ENCODE results near the gene CTSZ. TPM values are rescaled to one million over a fixed set of nuclear protein-coding genes. Genes with fewer than 3 reads are reported as not detected.
A peak's percentile ranks its signal among the peaks of the same experiment; 100 is the strongest.

Gene CTSZ
- total and polyA plus RNA-seq, 7 donors: 93.9 to 312 (median 127) TPM

DNA sequence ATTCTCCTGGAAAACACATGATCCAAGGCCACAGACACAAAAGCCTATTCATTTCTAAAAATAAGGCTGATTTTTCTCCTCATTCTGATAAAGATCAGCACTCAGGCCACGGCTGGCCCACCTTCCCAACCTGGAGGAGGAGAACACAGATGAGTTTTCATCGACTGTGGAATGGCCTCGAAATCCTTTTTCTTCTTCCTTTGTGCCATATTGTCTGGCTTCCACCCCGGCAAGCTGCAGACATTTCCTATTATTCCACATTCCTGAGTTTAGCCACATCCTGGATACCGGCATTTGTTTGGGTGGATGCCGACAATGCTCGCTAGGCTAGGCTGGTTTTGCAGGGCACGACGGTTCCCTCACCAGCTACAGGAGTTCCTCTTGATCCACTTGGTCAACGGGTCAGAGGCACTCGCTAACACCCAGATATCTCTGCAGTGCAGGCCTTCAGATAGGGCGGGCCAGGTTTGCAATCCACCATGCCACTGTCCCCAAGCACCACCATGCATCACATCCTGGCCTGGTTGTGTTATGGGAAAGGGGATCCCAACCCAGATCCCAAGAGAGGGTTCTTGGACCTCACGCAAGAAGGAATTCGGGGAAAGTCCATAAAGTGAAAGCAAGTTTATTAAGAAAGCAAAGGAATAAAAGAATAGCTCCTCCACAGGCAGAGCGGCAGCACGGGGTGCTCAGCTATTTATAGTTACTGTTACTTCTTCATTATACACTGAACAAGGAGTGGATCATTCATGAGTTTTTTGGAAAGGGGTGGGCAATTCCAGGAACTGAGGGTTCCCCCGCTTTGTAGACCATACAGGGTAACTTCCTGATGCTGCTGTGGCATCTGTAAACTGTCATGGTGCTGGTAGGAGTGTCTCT is 4.2 kb upstream of the CTSZ start:
- intact Hi-C loops (cut with DNase I): no loop called here
- Histone ChIP-seq H3K4me1 (peaks cover 0 to 15% (median 8%) of the 10 kb centered on the region in 4 donors), H3K9me3 (no peaks in the 10 kb centered on the region), H3K4me3 (no peak overlapping the region), H3K36me3 (no peaks in the 10 kb centered on the region), H3K27ac (peak overlapping the region in 3 of 4 donors; percentile 7 to 46 (median 42)), H3K27me3 (no peaks in the 10 kb centered on the region)
- WGBS, 2 donors: 76 to 84% methylated on average over 17 of the region's 17 CpGs
- TF ChIP-seq POLR2AphosphoS5 (IDR thresholded peaks at IDR 0.05): no peak
- TF ChIP-seq, protein P1, sequence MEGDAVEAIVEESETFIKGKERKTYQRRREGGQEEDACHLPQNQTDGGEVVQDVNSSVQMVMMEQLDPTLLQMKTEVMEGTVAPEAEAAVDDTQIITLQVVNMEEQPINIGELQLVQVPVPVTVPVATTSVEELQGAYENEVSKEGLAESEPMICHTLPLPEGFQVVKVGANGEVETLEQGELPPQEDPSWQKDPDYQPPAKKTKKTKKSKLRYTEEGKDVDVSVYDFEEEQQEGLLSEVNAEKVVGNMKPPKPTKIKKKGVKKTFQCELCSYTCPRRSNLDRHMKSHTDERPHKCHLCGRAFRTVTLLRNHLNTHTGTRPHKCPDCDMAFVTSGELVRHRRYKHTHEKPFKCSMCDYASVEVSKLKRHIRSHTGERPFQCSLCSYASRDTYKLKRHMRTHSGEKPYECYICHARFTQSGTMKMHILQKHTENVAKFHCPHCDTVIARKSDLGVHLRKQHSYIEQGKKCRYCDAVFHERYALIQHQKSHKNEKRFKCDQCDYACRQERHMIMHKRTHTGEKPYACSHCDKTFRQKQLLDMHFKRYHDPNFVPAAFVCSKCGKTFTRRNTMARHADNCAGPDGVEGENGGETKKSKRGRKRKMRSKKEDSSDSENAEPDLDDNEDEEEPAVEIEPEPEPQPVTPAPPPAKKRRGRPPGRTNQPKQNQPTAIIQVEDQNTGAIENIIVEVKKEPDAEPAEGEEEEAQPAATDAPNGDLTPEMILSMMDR (IDR thresholded peaks at IDR 0.05): no peak
- TF ChIP-seq POLR2A (IDR thresholded peaks at IDR 0.05): no peak
- no peak for TF ChIP-seq EP300 (IDR thresholded peaks at IDR 0.05)
- peak; percentile 65 for DNase-seq

DNA sequence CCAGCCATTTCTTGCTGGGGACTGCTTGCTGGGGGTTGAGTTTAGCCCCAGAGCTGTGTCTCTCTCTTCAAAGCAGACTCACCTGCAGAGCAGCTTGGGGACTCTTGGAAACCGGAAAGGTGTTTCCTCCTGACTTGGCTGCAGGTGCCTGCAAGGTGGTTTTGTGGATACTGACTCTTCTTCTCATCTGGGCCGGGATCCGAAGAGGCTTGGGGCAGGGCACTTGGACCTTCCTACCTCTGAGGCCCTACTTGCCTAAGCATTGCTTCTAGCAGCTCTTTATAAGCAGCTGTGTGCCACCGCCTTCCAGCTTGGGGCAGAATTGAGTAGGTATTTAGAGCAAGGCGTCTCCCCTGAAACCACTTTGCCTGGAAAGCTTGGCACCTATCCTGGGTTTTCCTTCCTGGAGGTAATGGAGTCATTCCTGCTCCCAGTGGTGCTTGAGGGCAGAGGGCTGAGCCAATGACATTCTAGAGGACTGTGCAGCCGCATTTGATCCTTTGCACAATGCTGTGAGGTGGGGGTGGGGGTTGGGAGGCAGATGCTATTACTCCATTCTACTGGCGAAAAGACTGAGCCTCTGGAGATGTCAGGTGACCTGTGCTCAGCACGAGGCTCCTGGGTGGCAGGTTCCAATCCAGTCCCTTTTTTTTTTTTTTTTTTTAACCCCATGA is 3.4 kb upstream of the CTSZ start:
- intact Hi-C loops (cut with DNase I): no loop called here
- no peaks in the 10 kb centered on the region for H3K27me3 ChIP-seq
- WGBS, 2 donors: 23 to 69% methylated on average over 8 of the region's 8 CpGs
- no peaks in the 10 kb centered on the region for H3K36me3 ChIP-seq
- peak overlapping the region in 2 of 4 donors; percentile 11 to 42 for H3K27ac ChIP-seq
- H3K4me3 ChIP-seq: no peak overlapping the region
- no peak for TF ChIP-seq POLR2AphosphoS5 (IDR thresholded peaks at IDR 0.05)
- TF ChIP-seq EP300 (IDR thresholded peaks at IDR 0.05): no peak
- no peak for TF ChIP-seq POLR2A (IDR thresholded peaks at IDR 0.05)
- TF ChIP-seq, protein P1 (IDR thresholded peaks at IDR 0.05): no peak
- H3K9me3 ChIP-seq: no peaks in the 10 kb centered on the region
- H3K4me1 ChIP-seq: peaks cover 0 to 22% (median 16%) of the 10 kb centered on the region in 4 donors
- peak; percentile 49 for DNase-seq

DNA sequence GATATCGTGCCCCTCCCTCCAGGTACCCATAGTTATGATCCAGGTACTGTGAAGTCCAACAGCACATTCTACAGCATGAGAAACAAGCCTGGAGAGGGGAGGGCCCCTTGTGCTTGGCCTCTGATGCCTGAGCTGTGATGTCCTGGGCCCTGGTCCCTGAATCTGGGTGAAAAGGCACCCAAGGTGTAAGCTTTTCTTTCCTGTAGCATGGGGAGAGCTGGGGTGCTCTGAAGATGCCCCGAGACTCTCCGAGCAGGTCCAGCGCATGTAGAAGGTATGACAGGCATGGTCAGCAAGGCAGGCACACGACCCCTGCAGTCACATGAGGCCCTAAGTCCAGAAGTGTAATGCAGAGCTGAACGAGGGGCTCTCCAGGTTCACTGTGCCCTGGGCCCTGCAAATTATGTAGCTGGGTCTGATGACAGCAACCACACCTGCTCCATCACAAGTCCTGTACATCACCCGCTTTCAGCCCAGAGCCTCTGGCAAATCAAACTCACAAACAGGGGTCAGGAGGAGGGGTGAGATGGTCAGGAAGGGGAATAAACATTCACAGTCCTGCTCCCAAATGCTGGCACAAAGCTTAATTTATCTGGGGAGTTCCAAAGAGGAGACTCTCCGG is 1.8 kb upstream of the CTSZ start:
- peaks cover 0 to 39% (median 32%) of the 10 kb centered on the region in 4 donors for H3K4me1 ChIP-seq
- no peaks in the 10 kb centered on the region for H3K27me3 ChIP-seq
- peak; percentile 51 for DNase-seq
- TF ChIP-seq POLR2AphosphoS5 (IDR thresholded peaks at IDR 0.05): no peak
- no peak overlapping the region for H3K27ac ChIP-seq
- intact Hi-C loops (cut with DNase I): no loop called here
- no peak overlapping the region for H3K4me3 ChIP-seq
- no peaks in the 10 kb centered on the region for H3K9me3 ChIP-seq
- H3K36me3 ChIP-seq: no peaks in the 10 kb centered on the region
- 92 to 93% methylated on average over 8 of the region's 8 CpGs for WGBS, 2 donors

DNA sequence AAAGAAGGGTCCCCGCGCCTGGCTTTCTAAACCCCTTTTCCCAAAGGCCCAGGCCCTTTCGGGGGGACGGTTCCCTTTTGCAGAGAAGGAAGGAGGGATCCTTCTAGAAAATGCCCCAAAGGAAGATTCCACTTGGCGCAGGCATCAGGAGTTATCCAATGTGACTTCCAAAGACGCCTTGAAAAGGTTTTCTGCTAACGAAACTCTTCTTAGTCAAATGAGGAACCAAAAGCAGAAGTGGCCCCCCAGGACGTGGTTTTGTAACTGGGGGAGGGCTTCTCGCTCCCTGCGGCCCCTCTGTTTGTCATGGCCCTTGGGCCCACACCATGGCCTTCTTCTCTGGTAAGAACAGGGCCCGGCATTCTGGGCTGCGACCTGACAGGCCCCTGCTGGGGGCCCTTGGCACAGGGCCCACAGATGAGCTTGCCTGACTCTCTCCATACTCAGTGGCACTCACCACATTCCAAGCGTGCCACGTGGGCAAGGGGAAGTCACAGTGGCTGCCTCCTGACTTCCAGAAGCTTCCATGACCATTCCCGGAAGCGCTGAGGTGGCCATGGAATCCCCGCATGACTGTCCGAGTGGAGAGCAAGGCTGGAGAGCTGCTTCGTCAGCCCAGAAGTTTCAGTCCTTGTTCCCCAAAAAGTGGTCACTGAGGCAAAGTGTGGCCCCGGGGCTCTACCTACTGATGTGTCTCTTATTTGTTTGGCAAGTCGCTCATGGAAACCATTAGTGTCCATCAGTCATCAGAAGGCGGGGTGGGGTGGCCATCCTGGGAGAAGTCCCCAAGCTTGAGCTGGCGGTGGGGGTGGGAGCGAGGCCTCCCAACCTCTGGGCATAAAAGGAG is 834 bp upstream of the CTSZ start:
- 67 to 87% methylated on average over 24 of the region's 24 CpGs for WGBS, 2 donors
- TF ChIP-seq POLR2AphosphoS5 (IDR thresholded peaks at IDR 0.05) (peak in 1 of 4 donors; percentile 15), POLR2A (IDR thresholded peaks at IDR 0.05) (no peak)
- no peaks in the 10 kb centered on the region for H3K36me3 ChIP-seq
- H3K4me3 ChIP-seq: peak overlapping the region; percentile 72 to 89 (median 79)
- H3K27me3 ChIP-seq: no peaks in the 10 kb centered on the region
- H3K27ac ChIP-seq: peak overlapping the region; percentile 83 to 89 (median 84)
- intact Hi-C loops (cut with DNase I): loop anchor here (2.0 kb wide), 1 partner anchor 25 kb away; the partner anchor contains the start of gene ATP5F1E
- peak; percentile 77 for DNase-seq
- no peaks in the 10 kb centered on the region for H3K9me3 ChIP-seq
- H3K4me1 ChIP-seq: peaks cover 0 to 48% (median 38%) of the 10 kb centered on the region in 4 donors

All from sigmoid colon (tissue), 7 donors.